ENCODE measurements around the gene PTPN14. TPM values are rescaled to one million over a fixed set of nuclear protein-coding genes. Genes with fewer than 3 reads are reported as not detected.

PTPN14 gene
- total and polyA plus RNA-seq, 2 of the 8 experiments (the other 6 are each of a cell fraction or from before 2014, with no cell fraction given) = 14.4 to 93.6 TPM

DNA sequence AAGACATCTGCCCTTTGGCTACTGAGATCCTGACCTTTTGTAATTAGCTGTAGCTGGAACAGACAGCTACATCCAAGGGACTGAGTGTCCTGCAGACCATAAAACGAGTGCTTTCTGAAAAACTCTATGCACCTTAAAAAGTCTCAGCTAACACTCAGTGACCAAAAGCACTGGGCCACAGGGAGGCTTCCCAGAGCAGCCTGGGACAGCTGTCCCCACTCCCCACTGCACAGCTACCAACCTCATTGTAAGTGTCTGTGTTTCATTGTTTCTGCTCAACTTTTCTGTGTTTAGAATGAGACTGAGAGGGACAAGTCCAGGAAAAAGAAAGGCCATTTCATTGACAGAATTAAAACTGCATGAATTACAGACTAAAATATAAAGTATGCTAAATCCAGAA, 189.8 kb downstream of the PTPN14 start (continued):
- TF ChIP-seq YY1 (IDR thresholded peaks at IDR 0.05; ENCODE audit: low read depth, low read length) (no peak), FOSL1 (IDR thresholded peaks at IDR 0.05; ENCODE audit: insufficient read depth, low read depth, low read length) (no peak), CBX5 (IDR thresholded peaks at IDR 0.05; ENCODE audit: low read depth, low read length) (no peak), RXRA (IDR thresholded peaks at IDR 0.05; ENCODE audit: insufficient read depth, low read depth, low read length) (no peak), CREB1 (IDR thresholded peaks at IDR 0.05) (no peak), TCF12 (IDR thresholded peaks at IDR 0.05; ENCODE audit: low read depth, low read length) (no peak), BACH1 (IDR thresholded peaks at IDR 0.05; ENCODE audit: low read length) (no peak), E2F6 (IDR thresholded peaks at IDR 0.05) (no peak), SP2 (IDR thresholded peaks at IDR 0.05; ENCODE audit: low read length) (no peak), KDM4A (IDR thresholded peaks at IDR 0.05; ENCODE audit: low read depth, low read length, severe bottlenecking) (no peak), ZNF274 (IDR thresholded peaks at IDR 0.05; ENCODE audit: borderline replicate concordance, extremely low read depth, low read length) (no peak), CHD1 (IDR thresholded peaks at IDR 0.05; ENCODE audit: low read depth, low read length) (no peak)
